ENCODE data around the gene POLG.

Gene POLG

DNA sequence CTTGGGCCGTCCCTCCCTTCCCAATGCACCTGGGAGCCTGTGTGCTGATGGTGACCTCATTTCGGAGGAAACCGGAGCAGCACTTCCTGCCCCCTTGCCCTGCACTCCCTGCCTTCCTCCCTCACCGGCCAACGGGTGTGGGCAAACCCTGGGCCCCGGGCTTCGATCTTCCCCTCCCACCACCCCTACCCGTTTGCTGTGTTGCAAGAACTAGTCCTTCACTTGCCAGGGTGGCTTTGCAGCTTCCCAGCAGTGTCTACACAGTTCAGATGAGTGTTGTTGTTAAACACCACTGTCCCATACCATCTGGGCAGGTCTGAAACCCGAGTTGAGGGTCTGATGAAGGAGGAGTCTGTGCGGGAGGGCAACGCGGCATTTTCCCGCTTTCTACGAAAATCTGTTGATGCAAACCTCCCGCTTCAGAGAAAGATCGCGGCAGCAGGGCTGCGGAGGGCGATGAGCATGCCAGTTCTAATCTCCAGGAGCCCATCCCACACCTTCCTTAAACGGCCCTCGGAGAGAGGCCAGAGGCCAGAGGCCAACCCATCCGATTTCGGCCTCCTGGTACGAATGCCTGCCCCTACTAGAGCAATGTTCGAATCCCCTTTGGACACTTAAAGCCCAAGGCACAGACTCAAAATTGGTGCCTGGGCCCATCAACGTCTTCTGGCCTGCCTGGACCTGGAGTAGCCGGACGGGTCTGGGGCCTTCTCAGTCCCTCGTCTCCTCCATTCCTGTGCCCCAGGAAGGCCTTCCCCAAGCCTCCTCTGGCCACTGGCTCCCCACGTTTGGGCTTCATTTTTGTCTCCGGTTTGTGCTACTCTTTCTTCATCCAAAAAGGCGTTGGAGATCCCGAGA lies 35.7 kb upstream of the POLG start:
- DNase-seq (ENCODE audit: low spot score): no peak

GRCh38 chr15:89369341-89369947 lies 34.8 kb upstream of the POLG start:
- no peak for DNase-seq (ENCODE audit: low spot score)

DNA sequence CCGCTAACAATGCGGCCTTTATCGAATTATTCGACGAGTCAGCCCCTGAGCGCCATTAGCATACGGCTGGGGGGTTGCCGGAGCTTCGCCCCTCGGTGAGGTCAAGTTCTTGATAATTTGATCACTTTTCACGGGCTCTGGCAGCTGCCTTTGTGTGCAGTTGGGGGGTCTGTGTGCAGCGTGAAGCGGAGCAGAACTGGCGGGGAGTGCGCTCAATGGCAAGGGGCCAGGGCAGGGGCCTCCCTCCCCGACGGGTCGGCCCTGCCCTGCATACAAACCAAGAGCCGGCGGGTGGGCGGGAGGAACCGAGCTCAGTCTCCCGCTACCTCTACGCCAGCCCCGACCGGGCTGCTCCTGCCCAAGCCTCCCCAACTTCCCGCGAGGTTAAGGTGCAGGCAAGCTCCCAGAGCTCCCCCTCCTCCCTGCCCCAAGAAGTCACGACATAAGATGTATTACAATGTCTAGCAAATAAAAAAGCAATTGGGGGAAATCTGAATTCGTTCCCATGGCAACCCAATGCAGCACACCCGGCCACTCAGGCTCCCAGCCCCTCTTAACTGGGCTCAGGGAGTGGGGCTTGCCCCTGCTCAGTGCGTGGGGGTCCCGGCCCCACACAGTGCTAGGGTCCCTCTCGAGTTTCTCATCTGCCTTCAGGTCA lies 34.1 kb upstream of the POLG start:
- no peak for DNase-seq (ENCODE audit: low spot score)

DNA sequence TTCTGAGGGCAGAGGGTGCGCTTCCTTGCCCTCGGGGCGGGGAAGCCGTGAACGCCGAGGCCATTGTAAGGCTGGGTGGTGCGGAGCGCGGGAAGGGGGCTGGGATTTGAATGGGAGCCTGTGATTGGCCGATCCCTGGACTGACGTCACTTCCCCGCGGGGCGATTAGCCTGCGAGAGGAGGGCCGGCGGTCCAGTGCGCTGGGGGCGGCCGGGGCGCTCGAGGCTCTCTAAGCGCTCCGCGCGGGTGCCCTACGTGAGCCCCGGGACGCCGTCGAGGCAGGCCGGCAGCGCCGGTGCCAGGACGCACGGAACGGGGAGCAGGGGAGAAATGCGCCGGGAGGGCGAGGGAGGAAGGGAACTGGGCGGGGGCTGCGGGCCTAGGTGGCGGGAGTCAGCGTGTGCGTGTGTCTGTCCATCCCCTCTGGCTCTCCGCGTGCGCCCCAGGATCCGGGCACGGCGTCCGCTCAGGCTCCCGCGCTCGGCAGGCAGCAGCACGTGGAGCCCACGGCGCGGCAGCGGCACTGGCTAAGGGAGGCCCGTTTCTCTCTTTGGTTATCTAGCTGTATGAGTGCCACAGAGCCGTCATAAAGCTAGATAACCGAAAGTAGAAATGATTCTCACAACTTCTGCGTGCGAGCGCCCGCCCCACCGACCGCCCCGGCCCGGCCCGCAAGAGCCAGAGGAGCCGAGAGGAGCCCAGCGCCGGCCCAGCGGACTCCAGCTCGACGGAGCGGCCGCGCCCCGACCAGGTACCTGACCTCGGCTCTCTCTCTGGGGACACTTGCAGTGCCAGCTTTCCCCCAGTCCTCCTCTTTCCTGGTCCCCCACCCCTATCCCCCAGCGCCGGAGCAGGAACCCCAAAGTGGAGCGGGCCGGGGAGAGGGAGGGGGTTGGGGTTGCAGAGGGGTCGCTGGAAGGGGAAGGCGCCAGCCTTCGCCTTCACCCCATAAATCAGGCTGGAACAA lies 33.1 kb upstream of the POLG start:
- DNase-seq (ENCODE audit: low spot score): peak; percentile 83

- DNase-seq (ENCODE audit: low spot score): no peak
Measured at GRCh38 chr15:89366656-89367393, 32.2 kb upstream of the POLG start.

GRCh38 chr15:89365462-89366065 lies 30.9 kb upstream of the POLG start:
- no peak for DNase-seq (ENCODE audit: low spot score)

GRCh38 chr15:89364741-89365450 lies 30.3 kb upstream of the POLG start:
- DNase-seq (ENCODE audit: low spot score): peak; percentile 81

- DNase-seq (ENCODE audit: low spot score): no peak
Measured at GRCh38 chr15:89364341-89364740, 29.7 kb upstream of the POLG start.

DNA sequence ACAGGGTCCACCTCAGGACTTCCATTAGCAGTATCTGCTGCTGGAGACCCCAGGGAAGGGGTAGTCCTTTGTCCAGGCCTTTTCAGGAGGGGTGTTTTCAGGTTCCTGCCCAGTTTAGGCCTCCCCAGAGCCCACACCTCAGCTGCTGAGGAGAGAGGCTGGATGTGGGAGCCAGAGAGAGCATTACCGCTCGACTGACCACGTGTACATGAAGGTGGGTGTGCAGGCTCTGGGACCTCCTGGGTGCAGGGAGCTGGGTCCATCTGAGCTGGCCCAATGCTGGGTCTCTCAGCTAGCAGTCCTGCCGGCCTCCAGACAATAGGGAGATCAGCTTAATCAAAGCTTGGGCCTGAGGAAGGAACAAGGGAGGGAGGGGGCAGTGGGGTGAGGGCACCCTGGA lies 29.1 kb upstream of the POLG start:
- no peak for DNase-seq (ENCODE audit: low spot score)

DNA sequence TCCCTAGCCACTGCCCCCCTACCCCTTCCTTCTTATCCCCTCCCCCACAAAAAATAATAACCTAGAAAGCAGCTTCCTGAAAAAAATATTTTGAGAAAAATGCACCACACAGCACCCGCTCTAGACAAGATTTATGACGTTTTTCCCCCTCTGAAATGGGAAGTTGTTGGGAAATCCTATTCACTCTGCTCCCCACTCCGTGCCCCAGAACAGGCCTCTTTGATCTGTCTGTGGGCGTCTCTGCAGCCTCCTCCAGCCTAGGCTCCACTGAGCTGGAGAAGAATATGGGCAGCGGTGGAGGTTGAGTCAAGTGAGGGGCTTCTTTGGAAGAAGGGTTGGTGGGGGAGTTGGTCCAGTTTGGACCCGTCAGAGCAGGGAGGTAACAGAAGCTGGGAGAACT lies 28.5 kb upstream of the POLG start:
- no peak for DNase-seq (ENCODE audit: low spot score)

- peak; percentile 68 for DNase-seq (ENCODE audit: low spot score)
Measured at GRCh38 chr15:89362203-89363101, 27.8 kb upstream of the POLG start.

GRCh38 chr15:89361451-89362202 lies 27.0 kb upstream of the POLG start:
- DNase-seq (ENCODE audit: low spot score): peak; percentile 78

- DNase-seq (ENCODE audit: low spot score): no peak
Measured at GRCh38 chr15:89360294-89360971, 25.8 kb upstream of the POLG start.

- DNase-seq (ENCODE audit: low spot score): no peak
Measured at GRCh38 chr15:89359471-89360293, 25.1 kb upstream of the POLG start.

DNA sequence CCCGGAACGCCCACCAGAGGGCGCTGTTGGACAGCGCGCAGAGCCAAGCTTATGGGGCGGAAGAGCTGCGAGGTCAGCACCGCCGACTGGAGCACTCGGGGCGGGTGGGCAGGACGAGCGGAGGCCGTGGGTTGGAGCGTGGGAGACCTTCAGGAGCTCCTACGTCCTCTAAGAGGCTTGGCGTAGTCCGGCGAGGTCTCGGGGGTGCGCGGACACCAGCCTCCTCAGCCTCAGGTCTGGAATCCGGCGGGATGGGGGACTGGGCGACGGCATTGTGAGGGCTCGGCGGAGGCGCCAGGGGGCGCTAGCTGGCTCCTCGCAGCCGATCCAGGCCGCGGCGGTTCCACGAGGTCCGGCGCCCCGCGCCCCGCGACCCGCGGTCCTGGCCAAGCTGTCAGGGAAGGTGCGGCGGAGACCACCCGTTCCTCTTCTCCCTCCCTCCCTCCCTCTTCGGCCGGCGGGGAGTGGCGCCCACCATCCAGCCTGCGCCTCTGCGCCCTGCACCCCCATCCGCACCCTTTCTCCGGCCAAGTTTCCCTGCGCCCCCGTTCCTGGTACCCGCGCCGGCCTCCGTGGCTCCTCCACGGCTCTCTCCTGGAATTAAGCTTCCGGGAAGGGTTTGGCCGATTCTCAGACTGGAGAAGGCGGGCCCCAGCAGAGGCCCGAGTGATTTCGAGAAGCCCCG lies 24.3 kb upstream of the POLG start:
- DNase-seq (ENCODE audit: low spot score): peak; percentile 82

DNA sequence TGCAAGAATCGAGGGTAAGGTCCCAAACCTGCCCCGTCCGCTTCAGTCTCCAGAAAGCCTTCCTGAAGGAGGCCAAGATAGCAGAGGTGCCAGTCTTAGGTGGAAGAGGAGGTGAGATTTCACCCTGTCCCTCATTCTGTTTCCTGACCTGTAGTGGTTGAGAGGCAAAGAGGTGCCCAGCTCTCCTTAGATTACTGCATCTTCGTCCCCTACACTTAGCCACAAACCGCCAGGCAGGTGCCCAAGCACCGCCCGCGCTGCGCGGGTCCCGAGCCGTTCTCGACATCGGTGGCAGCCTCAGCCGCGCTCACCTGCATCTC lies 23.8 kb upstream of the POLG start:
- DNase-seq (ENCODE audit: low spot score): no peak
